RKO (cell line): Measurements from ENCODE around the gene SEPTIN8.
A peak's percentile ranks its signal among the peaks of the same experiment; 100 is the strongest.

Experiments used
- DNase-seq: peaks from one replicate; pipeline ENCODE4 v3.0.0-alpha.2; 2016; ENCODE audit warnings: low spot score

The SEPTIN8 gene, protein sequence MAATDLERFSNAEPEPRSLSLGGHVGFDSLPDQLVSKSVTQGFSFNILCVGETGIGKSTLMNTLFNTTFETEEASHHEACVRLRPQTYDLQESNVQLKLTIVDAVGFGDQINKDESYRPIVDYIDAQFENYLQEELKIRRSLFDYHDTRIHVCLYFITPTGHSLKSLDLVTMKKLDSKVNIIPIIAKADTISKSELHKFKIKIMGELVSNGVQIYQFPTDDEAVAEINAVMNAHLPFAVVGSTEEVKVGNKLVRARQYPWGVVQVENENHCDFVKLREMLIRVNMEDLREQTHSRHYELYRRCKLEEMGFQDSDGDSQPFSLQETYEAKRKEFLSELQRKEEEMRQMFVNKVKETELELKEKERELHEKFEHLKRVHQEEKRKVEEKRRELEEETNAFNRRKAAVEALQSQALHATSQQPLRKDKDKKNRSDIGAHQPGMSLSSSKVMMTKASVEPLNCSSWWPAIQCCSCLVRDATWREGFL

GRCh38 chr5:132777209-132778069 is at the start of gene SEPTIN8:
Gene SEPTIN8 (minus strand): TSS chr5:132777239. CDS start chr5:132777137, 102 bp downstream.
- peak; percentile 57 for DNase-seq

DNA sequence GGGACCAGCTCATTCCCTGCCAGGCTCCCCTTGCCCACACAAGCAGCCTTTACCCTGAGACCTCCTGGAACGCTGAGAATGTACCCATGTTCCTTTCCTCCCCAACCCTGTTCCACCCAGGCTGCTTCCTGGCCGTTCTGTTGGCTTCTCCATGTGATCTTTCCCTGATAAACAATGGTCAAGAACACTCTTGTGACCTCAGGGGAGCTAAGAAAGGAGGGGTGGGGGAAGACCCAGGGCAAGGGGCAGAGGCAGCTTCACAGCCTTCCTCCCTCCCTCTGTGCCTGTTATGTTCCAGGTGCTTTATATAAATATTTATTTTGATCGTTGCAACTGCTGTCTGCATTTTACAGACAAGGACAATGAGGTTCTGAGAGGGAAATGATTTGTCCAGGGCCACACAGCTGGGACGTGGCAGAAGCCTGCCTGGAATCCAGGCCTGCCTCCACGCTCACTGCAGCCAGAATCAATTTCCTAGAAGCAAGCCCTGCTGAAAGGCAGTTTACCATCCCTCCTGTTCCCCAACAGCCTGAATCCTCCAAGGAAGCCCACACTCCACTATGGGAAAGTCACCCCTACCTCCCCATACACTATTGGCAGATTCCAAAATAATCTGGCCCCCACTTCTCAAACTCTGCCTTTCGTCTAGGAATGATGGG is 49.5 kb upstream of the SEPTIN8 start:
- no peak for DNase-seq

- DNase-seq: no peak
Observed at GRCh38 chr5:132825834-132826391, 48.9 kb upstream of the SEPTIN8 start.

GRCh38 chr5:132825033-132825833 is 48.2 kb upstream of the SEPTIN8 start:
- no peak for DNase-seq

DNA sequence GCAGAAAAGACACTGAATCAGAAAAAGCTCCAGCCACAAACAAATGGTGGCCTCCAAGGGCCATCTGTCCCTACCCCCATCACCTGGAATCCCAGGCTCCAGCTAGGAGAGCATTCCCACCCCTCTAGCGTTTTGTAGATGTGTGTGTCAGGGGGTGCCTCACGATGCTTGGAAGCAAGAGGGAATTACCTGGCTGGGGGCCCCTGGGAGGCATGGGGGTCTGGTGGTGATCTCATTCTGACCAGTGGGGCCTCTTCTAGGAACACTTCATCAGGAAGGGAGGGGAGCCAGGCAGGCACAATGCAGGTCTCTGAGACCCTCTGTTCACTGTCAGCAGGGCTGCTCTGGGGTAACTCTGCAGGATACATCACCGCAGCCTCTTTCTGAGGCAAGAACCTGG is 47.4 kb upstream of the SEPTIN8 start:
- DNase-seq: no peak

DNA sequence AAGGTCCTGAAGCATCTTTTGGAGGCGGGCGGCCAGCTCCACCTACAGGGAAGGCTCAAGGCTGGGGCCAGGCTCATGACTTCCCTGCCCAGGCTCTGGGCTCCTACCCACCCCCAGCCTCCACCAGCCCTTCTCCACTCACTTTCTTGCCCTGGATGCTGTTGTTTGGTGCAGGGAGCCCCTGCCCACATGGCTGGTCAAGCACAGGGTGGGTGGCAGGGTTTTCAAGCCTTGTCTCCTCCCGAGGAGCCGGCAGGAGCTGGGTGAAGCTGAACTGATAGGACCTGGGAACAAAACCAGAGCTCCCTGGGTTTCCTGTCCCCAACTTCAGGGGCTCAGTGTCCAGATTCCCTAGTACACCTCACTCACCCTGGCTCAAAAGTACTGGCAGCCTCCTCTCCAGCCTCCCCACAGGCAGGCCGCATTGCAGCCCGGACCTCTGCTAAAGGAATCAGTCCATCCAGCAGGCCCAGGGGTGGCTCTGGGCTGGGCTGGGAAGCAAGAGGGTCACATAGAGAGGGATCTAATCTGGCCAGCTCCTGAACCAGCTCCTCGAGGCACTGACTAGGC is 46.5 kb upstream of the SEPTIN8 start:
- no peak for DNase-seq

DNA sequence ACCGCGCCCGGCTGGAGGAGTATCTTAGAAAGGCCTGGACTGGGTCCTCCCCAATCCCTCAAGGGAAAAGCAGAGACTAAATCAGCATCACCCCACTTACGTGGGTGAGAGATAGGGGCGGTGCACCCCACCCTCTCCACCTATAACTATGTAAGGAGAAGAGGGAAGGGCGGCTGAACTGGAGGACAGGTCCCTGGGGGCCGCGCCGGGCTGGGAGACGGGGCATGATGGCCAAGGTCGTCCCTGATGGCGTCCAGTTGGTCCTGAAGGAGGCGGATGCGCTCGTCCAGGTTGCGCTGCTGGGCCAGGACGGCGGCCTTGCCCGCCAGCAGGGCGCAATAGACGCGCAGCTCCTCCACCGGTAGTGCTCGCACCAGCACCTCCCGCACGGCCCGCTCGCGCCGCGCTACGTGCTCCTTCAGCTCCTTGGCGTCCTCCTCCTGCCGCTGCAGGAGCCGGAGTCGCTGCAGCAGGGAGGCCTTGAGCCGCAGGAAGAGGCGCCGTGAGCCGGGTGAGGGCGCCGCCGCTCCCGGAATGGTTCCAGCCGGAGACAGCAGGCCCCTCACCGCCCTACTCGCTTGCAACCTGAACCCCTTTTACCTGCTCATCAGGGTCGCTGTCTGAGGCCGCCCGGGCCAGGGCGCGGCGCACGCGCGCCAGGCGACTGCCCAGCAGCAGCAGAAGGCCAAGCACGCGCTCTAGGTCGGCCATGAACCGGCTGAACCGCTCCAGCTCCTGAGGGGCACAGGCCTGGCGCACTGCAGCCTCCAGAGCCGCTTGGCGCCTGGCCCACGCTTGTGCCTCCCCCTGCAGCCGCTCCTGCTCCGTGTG is 45.8 kb upstream of the SEPTIN8 start:
- DNase-seq: no peak

DNA sequence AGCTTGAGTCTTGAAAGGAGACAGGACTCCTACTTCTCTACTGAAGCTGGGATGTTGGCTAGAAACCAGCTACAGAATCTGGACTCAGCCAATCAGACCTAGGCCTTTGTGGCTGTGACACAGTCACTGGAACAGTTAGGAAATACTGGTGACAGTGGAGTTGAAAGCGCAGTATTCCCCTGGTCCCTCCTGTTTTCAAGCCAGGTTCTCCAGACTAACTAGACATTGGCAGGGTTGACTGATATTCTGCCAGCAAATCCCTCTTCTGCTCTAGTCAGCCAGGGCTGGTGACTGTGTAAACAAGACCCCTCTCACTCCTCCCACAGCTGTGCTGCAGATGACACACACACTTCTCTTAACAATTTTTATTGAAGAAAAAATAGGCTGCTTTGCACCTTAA is 44.8 kb upstream of the SEPTIN8 start:
- DNase-seq: peak; percentile 38

GRCh38 chr5:132821350-132821749 is 44.3 kb upstream of the SEPTIN8 start:
- DNase-seq: no peak

DNA sequence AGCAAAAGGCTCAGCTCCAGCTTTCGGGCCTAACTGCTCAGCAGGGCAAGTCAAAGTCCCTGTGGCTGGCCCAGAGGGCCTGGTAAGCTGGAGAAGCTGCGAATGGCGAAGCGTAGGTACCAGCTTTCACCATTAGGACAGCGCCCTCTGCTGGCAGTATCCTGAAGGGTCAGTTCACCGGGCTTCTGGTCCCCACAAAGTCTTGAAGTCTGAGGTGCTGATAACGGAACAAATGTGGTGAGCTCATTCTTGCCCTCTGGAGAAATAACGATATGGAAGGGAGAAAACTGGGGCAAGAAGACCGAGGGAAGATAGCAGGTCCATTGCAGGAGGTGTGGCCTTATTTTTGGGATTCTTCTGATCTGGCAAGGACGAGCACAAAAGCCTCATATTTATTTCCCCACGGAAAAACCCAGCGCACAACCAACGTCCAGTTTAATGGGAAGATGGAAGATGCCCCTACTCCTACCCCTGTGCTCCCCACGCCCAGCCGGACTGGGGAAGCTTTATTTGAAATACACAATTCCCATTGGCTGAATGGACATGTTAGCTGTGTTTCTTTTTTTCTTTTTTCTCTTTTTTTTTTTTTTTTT is 43.2 kb upstream of the SEPTIN8 start:
- DNase-seq: peak; percentile 90

- no peak for DNase-seq
Observed at GRCh38 chr5:132819468-132819867, 42.4 kb upstream of the SEPTIN8 start.

DNA sequence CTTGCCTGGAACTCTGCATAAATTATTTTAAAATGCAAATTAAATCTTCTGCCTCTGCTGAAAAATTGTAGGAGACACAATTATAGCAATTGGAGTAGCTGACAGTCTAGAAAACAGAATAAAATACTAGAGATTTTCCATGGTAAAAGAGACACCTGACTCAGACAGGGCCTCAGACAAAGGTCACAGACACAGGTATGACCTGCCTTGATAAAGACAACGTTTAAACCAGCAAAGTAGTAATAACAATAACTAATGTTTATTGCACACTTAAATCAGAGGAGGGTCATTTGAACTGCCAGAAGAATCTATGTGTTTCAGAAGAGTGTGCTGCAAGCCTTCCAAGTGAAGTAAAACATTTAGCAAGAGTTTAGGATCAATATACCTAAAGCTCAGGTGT is 40.0 kb upstream of the SEPTIN8 start:
- DNase-seq: no peak

DNA sequence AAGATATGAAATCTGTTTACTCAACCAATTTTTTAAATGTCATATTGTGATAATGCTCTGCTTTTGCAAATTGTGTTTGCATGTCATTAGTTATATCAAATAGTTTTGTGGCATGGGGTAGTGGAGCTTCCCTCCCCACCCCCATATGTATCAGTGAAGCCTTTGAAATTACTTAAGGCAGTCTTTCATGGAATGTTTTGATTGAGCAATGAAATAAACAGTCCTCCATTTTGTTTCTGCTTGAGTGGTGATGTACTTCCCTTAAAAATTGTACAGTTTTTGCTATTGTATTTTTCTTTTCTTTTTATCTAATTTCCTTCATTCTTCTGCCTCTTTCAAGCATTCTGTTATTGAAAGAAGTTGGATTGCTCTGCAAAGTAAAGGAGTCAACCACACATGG is 39.5 kb upstream of the SEPTIN8 start:
- DNase-seq: no peak

DNA sequence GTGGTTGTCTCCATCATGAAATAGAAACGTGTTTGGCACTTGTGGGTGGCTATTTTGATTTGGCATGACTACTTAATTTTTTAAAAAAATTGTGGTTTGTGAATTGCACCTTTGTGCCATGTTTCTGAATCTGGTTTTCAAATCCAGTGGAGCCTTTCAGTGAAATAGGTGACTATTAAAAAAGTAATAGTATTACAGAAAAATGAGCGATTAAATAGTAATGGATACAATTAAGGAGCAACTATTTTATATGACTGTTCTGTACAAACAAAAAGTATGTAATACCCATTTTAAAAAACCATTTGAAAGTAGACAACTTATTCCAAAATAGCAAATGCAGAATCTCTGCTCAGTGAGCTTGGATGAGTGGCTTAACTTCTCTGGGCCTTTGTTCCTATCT is 39.0 kb upstream of the SEPTIN8 start:
- no peak for DNase-seq

DNA sequence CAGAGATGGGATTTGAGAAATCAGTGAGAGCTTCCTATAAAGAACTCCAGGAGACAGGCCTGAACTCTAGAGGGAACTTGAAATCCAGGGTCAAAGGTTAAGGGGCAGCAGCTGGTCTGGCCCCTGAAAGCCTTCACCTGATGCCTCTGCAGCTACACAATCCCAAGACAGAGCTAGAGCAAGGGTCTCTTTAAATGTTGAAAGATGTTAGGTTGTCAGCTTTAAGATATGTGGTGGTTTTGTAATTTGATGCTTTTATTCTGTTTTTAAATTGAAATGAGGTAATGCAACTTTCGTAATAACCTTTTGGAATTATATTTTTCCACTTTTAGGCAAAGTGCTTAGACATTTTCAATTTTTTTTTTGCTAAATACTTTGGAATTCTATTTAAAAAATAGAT is 38.4 kb upstream of the SEPTIN8 start:
- no peak for DNase-seq

DNA sequence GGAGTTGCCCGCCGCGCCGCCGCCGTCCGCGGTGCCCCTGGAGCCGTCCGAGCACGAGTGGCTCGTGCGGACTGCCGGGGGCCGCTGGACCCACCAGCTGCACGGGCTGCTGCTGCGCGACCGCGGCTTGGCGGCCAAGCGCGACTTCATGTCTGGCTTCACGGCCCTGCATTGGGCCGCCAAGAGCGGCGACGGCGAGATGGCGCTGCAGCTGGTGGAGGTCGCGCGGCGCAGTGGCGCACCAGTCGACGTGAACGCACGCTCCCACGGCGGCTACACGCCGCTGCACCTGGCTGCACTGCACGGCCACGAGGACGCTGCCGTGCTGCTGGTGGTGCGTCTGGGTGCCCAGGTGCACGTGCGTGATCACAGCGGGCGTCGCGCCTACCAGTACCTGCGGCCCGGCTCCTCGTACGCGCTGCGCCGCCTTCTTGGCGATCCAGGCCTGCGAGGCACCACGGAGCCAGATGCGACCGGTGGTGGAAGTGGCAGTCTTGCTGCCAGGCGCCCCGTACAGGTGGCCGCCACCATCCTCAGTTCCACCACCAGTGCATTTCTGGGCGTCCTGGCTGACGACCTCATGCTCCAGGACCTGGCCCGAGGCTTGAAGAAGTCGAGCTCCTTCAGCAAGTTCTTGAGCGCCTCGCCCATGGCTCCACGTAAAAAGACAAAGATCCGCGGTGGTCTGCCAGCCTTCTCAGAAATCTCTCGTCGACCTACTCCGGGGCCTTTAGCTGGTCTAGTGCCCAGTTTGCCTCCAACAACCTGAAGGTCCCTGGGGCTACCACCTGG is 37.7 kb upstream of the SEPTIN8 start:
- no peak for DNase-seq

GRCh38 chr5:132813599-132814502 is 36.8 kb upstream of the SEPTIN8 start:
- DNase-seq: no peak
